Endothelial cell of umbilical vein (primary cell): Measurements from ENCODE around the gene DGCR8.

Experiments used
- POLR2A ChIP-seq: IDR thresholded peaks from 2 replicates; pipeline ENCODE4 v1.6.1; 2012; ENCODE audit warnings: low read depth, mild to moderate bottlenecking, control low read depth, low read length
- POLR2AphosphoS5 ChIP-seq: IDR thresholded peaks from 2 replicates; pipeline ENCODE4 v1.6.1; 2012; ENCODE audit warnings: low read depth, mild to moderate bottlenecking, control low read depth, low read length, moderate library complexity; ENCODE audit not compliant: insufficient read depth
- TF ChIP-seq, protein P1 (sequence below), 2 donors: IDR thresholded peaks; 1 replicate in 1 of 2; 2 replicates in 1 of 2; pipeline ENCODE4 v1.5.1; 2011; ENCODE audit warnings: low read length in 2 of 2, mild to moderate bottlenecking in 2 of 2, moderate library complexity in 2 of 2, control low read depth in 1 of 2, inconsistent platforms in 1 of 2, low read depth in 1 of 2; ENCODE audit not compliant: insufficient read depth in 1 of 2; ENCODE audit errors: extremely low read depth in 1 of 2

DNA sequence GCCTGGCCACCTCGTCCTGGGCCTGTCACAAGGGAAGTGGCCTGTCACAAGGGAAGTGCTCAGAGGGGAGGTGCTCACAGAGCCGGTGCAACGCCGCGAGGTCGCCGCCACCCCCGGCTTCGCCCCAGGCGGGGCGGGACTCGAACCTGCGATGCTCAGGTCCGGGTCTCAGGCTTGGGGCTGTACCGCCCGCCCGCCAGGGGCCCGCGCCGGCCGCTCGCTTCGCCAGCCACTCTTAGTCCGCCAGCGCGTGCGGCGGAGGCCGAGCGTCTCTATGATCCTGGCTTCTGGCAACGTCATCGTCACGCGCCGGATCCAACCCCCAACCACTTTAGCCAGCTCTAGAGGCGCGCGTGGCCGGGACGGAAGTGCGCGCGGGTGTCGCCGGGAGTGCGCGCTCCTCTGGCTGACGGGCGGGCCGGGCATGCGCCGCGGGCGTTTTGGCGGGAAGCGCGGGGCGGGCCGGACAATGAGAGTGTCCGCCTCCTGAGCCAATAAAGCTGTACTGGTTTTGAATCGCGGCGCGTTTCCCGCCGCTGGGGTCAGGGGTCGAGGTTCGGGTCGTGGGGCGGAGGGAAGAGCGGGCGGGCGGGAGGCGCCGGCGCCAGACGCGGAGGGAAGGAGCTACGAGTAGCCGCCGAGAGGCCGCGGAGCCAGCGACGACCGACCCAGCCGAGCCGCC is 37.1 kb downstream of the DGCR8 start, which contains the start of gene TRMT2A:
- peak; percentile 90 for TF ChIP-seq POLR2AphosphoS5
- TF ChIP-seq, protein P1, sequence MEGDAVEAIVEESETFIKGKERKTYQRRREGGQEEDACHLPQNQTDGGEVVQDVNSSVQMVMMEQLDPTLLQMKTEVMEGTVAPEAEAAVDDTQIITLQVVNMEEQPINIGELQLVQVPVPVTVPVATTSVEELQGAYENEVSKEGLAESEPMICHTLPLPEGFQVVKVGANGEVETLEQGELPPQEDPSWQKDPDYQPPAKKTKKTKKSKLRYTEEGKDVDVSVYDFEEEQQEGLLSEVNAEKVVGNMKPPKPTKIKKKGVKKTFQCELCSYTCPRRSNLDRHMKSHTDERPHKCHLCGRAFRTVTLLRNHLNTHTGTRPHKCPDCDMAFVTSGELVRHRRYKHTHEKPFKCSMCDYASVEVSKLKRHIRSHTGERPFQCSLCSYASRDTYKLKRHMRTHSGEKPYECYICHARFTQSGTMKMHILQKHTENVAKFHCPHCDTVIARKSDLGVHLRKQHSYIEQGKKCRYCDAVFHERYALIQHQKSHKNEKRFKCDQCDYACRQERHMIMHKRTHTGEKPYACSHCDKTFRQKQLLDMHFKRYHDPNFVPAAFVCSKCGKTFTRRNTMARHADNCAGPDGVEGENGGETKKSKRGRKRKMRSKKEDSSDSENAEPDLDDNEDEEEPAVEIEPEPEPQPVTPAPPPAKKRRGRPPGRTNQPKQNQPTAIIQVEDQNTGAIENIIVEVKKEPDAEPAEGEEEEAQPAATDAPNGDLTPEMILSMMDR (IDR thresholded peaks at IDR 0.05; ENCODE audit: extremely low read depth in 1 of 2, insufficient read depth in 1 of 2, low read depth in 1 of 2, low read length in 2 of 2), result peak; percentile 11 to 25
- no peak for TF ChIP-seq POLR2A
